GM12892 (cell line): Measurements from ENCODE around the gene GLP1R.

Source experiments
- POLR2A ChIP-seq: IDR thresholded peaks from 2 replicates; pipeline ENCODE4 v1.6.1; 2011; ENCODE audit warnings: low read depth, low read length, control low read depth
- POLR2AphosphoS5 ChIP-seq: IDR thresholded peaks from 2 replicates; pipeline ENCODE4 v1.6.1; 2011; ENCODE audit warnings: low read depth, low read length, control low read depth
- TAF1 ChIP-seq: IDR thresholded peaks from 2 replicates; pipeline ENCODE4 v1.6.1; 2011; ENCODE audit warnings: low read depth, mild to moderate bottlenecking, control low read depth, low read length, borderline replicate concordance

- TF ChIP-seq POLR2AphosphoS5 (no peak), TAF1 (no peak), POLR2A (no peak)
These were observed 11.1 kb downstream of the GLP1R start for GRCh38 chr6:39059496-39060310.
